SW480 (cell line): ENCODE data around the gene UQCRFS1.
"Not testable (repeated sequence)": the region's sequence is repeated elsewhere in the genome, so short reads cannot be mapped to it uniquely, and the experiment has no call there.

Source experiments
- DNase-seq: peaks from one replicate; pipeline ENCODE4 v3.0.0-alpha.2; 2016; ENCODE audit warnings: low spot score

Gene UQCRFS1

DNA sequence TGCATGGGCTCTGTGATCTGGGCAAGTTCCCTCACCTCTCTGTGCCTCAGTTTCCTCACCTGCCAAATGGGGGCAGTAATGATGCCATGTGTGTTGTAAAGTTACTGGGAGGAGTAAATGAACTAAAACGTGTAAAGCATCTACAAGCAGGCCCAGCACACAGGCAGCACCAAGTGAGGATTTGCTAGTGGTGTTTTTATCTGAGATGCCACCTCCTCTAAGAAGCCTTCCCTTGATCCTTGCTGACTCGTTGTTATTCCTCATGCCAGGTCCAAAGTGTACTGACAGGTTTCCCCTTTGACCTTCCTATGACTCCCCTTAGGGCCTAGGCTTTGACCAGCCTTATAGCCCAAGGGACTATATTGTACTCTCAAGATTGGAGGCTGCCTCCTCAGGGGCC, 1.5 kb upstream of the UQCRFS1 start:
- no peak for DNase-seq

DNA sequence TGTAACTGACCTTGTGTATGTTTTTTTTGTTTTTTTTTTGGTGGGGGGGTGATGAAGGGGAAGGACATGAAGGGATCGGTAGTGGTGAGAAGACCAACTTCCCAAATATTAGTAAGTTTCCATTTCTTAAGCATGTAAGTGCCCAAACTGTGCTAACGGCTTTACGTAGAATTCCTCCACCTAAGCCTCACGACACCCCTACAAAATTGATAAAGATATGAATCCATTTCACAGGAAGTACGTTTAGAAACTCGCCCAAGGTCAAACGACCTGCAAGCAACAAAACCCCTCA, 649 bp downstream of the UQCRFS1 start:
- DNase-seq = no peak

DNA sequence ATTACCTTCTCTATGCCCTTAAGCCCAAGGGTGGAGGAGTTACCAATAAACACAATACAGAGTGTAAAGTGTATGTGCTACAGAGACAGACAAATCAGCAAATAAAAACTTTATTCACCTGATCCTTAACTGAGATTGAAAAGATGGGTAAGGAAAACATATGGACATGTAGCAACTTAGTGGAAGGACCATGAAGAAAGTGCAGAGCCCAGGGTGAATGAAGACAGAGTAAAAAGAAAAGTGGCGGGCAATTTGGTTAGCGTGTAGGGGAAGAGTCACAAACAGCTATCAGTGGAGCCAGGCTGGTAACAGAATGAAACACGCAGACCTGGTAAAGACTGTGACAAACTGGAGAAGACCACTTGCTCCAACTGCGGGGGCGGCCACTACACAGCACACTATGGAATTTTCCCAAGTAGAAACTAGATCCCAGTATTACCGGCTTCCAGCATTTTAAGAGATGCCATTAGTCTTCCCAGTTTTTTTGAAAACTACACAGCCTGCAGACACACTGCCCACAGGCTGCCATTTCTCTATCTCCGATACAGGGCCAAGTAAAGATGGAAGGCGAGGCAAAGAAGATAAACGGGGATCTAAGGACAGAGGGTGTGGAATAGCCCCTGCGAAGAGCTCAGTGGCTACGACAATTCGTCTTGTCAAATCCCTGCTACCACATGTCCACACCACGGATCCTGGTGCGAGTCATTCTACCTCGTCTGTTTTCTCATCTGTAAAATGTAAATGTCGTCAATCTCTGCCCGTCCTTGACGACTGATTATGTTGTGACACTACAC, 1.2 kb downstream of the UQCRFS1 start:
- DNase-seq = no peak

DNA sequence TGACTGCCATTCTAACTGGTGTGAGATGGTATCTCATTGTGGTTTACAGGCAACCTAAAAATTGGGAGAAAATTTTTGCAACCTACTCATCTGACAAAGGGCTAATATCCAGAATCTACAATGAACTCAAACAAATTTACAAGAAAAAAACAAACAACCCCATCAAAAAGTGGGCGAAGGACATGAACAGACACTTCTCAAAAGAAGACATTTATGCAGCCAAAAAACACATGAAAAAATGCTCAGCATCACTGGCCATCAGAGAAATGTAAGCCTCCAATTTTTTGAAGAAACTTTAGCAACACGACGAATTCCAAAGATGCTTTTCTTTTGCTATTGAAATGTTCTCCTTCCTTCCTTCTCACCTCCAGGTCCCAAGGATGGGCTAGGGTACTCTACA, 1.9 kb downstream of the UQCRFS1 start:
- not testable (repeated sequence) for DNase-seq

DNA sequence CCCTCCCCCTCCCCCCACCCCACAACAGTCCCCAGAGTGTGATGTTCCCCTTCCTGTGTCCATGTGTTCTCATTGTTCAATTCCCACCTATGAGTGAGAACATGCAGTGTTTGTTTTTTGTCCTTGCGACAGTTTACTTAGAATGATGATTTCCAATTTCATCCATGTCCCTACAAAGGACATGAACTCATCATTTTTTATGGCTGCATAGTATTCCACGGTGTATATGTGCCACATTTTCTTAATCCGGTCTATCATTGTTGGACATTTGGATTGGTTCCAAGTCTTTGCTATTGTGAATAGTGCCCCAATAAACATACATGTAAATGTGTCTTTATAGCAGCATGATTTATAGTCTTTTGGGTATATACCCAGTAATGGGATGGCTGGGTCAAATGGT, 2.4 kb downstream of the UQCRFS1 start:
- not testable (repeated sequence) for DNase-seq

DNA sequence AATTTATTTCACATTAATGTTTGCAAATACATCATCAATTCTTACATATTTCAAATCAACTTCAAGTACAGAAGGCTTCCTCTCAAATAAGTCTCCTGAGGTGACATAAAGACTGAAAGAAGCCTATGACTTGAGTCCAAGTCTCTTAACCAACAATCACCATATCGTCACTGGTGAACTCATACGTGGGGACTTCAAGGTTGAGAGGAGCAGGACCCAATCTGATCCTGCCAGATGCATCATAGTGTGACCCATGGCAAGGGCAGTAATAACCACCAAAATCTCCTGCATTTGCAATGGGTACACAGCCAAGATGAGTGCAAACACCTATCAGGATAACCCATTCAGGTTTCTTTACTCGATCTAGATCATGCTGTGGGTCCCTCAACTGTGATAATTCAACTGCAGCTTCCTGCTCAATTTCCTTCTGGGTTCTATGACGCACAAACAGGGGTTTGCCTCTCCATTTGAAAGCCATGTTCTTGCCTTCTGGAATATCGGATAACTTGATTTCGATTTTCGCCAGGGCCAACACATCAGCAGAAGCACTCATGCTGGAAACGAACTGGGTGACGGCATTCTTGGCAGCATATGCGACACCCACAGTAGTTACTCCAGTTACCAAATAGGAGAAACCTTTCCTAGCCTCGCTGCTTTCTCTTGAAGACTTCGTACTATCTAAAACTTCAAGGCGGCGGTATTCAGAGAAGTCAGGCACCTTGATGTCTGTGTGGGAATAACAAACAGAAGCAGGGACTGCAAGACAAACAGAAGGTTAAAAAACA, 5.4 kb downstream of the UQCRFS1 start:
- DNase-seq = not testable (repeated sequence)

DNA sequence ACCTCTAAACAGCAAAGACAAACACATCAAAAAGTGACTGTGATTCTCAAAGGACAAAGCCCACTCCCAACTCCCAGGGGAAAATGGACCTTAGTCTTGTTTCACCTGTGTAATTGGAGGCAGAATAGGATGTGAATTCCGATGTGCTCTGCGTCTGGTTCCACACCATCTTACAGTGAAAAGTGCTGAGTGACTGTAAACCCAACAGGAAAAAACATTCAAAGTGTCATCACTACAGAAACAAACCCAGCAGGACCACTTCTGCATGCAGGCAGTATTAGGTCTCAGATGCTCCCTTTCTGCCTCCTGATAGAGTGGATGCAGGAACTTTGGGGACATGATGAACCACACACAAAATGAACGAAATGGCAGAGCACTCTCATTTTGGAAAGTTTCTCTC, 6.5 kb downstream of the UQCRFS1 start:
- DNase-seq = no peak

DNA sequence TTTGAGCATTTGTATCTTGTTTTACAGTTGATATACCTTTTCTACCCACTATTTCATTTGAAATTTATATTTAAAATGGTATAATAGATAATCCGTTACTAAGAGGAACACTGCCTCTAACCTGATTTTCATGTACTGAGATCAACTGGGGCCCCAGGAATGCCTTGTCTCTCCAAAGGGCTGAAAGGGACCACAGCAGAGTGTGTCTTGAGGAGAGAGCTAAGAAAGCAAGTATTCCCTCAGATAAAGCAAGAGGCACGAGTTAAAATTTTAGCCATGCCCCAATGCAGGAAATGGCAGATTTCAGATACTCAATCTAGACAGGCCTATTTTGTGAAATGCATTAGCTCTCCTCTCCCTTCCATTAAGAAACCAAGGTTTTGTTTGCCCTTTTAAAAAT, 10.7 kb downstream of the UQCRFS1 start:
- no peak for DNase-seq

DNA sequence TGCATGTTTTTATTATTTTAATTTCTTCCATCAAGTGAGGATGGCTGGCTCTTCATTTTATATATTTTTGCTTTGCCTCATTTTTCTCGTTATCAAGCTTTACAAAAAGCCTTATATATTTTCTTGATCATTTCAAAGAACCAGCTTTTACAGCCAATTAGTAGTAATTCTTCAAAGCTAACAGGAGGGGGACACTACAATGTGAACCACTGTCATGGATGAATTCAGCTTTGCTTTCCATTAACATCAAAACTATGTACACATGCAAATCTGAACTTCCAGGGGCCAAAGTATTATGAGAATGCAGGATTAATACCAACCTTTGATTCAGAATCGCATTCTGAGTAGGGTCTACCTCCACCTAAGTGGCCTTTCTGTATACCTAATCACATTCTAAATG, 11.1 kb downstream of the UQCRFS1 start:
- no peak for DNase-seq

DNA sequence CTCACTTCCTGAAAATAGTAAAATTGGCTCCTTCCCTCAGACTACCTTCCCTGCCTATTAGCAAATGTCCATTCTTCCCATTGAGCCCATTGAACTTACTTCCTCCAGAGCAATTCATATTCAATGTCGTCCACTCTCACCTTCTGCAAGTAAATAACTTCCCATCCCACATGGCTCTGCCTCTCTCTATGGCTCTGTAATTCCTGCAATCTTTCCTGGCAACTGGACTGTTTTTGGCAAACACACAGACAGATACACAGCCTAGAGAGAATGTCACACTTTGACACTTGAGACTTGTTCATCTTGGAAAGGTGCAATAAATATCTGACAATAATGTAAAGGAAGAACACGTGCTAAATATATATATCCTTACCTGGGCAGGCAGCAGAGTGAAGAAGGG, 18.3 kb downstream of the UQCRFS1 start:
- DNase-seq = no peak

DNA sequence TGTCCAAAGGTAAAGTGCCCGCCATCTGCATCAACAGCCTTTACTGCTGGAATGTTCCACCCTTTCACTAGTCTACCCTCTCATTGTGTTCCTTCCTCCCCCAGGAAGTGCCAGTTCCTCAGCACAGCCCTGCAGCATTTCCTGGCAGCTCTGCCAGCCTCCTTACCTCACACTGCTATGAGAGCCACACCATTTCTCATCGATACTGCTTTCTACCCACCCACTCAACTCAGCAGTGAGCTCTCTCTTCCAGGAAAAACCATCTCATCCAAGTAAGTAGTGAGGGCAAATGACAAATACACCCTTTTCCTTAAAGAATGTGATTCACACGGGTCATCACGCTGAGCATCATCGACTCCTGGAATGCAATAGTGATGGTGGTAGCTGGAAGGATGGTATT, 19.8 kb downstream of the UQCRFS1 start:
- no peak for DNase-seq

DNA sequence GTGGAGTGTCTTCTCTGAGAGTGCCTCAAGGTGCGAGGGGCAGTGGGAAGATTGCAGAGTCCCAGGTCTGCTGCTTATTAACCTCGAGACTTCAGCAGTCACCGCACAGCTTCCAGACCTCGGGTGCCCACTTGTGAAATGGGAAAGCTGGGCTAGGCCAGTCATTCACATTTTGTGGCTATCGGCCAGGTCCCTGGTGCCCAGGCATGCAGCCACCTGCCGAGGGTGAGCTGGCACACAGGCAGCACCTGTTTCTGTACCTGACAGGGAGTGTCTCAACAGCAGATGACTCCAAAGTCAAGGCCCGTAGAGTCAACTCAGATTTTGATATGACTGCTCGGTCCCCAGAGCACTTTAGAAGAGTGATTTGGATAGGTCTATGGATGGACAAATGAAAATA, 21.9 kb downstream of the UQCRFS1 start:
- no peak for DNase-seq

DNA sequence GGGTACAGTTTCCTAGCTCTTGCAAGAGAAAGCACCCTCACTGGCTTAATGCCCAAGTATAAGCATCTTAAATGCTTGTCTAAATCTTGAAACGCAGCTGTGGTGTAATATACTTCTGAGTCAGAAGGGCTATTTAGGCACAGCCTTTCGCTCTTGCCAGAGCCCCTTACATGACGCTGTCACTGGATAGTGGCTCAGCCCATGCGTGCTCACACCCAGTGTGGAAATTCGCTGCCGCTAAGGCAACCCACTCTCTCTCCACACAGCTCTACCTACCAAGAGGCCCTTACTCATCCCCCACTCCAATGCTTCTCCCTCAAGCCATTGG, 24.0 kb downstream of the UQCRFS1 start:
- DNase-seq = no peak

DNA sequence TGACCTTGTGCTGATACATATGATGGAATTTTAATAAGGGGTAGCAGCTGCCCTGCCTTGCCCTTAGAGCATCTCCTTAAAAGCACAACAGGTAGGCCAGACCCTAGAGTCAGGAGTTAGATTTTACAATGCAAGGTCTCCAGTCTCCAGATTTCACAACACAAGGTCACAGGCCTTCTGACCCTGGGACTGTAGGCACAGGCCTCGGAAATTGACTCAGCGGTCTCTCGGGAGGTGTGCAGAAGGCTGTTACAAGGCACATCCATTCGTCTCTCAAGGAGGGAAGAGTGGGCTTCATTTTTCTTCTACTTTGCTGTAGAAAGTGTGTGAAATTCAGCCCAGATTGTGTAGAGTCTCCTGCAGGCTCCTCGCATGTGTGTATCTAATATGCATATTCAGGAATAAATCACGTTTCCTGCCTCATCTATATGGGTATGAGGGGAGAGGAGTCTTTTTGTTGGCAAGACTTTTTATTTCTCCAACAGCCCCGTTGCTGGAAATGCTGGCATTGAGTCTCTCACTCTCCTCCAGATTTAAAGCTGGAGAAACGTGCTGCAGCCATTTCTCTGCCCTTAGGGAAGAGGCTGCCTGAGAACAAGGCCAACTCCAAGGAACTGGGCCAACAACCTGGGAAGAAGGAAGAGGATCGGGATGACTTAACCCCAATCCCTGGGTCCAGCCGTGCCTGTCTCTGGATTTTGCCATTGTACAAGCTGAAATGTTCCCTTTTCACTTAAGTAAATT, 24.5 kb downstream of the UQCRFS1 start:
- DNase-seq = no peak

DNA sequence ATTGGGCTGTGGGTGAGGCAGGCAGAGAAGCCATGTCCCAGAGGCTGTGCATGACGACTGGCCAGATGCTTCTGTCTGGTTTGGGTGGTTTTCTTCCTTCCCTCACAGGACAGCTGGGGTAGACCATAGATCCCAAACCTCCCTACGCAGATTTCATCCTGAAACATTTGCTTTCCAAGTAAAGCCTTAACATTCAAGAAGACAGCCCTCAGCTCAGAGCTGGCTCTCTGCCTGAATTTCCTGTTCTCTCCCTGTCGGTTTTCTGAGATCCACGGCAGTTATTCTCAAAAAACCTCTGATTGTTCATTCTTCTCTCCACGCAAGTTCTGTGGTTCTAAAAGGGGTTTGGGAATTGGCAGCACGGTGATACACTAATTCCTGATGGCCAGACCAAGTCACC, 25.3 kb downstream of the UQCRFS1 start:
- DNase-seq = no peak

DNA sequence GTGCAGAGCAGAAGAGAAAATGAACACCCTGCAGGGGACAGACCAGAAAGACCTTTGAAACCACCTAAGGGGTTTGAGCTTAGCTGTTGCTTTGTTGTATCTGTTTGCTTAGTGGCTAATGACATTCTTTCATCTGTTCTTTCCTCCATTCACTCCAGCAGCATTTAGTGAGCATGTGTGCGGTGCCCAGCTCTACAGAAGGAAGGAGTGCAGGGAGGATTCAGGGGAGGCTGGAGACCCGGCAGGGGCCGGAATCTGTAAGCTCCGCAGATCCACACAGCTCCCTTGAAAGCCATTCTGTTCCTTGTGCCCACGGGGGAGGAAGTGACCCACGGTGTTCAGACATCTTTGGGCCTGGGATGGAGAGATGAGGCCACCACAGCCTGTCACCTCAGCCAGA, 27.5 kb downstream of the UQCRFS1 start:
- DNase-seq = no peak

DNA sequence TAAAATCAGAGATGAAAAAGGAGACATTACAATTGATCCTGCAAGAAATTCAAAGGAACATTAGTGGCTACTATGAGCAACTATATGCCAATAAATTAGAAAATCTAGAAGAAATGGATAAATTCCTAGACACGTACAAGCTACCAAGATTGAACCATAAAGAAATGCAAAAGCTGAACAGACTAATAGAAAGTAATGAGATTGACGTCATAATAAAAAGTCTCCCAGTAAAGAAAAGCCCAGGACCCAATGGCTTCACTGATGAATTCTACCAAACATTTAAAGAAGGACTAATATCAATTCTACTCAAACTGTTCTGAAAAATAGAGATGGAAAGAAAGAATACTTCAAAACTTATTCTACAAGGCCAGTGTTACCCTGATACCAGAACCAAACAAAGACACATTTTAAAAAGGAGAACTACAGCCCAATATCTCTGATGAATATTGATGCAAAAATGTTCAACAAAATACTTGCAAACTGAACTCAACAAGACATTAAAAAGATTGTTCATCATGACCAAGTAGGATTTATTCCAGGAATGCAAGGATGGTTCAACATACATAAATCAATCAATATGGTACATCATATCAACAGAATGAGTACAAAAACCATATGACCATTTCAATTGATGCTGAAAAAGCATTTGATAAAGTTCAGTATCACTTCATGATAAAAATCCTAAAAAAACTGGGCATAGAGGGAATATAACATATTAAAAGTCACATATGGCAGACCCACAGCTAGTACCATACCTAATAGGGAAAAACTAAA, 35.8 kb downstream of the UQCRFS1 start:
- no peak for DNase-seq

DNA sequence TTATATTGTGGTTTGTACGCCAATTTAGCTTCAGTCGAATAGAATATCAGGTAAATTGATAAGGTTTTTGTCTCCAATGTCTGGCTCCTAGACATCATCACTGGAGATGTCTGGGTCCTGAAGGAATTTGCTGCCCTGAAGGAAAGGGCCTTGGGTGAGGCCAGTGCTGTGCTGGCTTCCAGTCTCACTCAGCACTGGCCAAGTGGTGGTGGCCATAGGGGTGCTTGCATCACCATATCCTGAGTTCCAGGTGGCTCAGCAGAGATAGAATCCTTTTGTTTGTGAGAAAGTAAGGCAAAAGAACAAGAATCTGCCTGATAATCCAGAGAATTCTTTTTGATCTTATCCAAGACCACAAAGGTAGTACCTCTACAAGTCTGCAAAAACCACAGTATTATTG, 39.1 kb downstream of the UQCRFS1 start:
- DNase-seq = no peak

DNA sequence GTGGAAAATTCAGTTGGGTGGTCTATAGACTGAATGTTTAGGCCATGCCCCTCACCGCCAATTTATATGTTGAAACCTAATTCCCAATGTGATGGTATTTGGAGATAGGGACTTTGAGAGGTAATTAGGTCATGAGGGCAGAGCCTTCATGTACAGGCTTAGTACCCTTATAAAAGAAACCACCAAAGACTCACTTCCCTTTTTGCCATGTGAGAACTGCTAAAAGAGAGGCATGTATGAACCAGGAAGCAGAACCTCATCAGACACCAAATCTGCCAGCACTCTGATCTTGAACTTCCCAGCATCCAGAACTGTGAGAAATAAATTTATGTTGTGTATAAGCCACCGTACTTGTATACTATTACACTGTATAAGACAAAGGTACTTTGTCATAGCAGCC, 40.6 kb downstream of the UQCRFS1 start:
- DNase-seq = no peak

DNA sequence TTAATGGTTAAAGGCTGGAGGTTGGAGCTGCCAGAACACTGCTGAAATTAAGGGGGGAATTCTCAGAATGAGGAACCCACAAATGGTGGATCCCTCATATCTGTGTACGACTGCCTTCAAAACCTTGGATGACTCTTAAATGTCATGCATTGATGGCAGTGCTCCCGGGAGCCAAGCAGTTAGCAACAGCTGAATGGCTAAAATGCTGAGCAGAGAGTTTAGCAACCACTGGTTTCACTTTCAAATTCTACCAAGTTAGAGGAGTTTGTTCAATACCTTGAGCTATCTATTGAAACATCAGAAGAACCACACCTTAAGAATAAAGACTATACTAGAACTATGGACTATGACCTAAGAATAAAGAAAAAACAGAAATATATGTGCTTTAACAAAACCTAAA, 41.4 kb downstream of the UQCRFS1 start:
- no peak for DNase-seq

DNA sequence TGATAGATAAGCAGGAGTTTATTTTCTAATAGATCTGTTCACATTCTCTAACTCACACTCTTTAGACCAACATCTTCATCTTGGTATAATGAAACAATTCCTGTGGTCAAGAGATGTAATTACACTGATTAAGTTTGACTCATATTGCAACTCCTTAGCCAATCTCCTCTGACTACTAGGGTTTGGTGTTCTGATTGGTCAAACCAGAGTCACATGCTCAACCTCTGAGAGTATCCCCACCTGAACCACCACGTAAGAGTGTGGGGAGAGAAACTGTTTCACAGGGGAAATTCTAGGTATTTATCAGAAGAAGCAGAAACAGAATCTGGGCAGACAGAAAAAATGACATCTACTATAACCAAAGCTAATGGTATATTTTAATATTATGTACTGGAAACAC, 42.4 kb downstream of the UQCRFS1 start:
- DNase-seq = no peak

DNA sequence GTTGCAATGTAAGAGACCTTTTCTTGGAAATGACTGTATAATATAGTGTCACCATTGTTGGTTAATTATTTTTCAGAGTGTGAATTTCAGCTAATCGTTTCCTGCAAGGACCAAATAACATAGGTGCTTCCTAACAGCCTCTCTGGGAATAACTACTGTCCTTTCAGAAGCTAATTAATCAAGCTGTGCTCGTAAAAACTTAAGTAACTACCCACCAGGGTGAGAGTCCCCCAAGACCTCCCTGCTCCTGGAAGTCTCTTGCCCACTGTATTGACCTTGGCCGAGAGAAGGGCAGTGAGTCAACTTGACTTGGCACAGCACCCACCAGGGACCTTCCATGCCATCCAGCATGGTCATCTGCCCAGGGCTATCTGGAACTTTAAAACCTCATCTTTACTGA, 50.3 kb downstream of the UQCRFS1 start:
- DNase-seq = no peak

DNA sequence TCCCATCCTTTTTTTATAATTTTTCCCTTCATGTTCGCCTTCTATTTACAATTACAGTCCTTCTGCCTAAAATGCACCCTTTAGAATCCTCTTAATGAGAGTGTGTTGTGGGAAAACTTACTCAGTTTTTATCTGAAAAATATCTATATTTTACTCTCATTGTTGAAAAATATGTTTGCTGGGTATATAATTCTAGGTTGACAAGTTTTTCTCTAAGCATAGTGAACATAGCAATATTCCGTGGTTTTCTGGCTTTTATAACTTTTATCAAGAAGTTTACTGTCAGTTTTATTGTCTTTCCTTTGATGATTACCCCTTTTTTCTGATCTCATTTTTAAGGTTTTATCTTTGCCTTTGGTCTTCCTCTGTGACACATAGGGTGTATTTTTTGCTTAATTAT, 57.3 kb downstream of the UQCRFS1 start:
- DNase-seq = no peak
